Ascending aorta (tissue), 2 donors: ENCODE data around the gene BRD7. TPM values are rescaled to one million over a fixed set of nuclear protein-coding genes. Genes with fewer than 3 reads are reported as not detected.

Experiments used
- DNase-seq, 2 donors: peaks; one replicate each; pipeline ENCODE4 v3.0.0-alpha.2; 2019; ENCODE audit warnings: low spot score in 2 of 2
- H3K27ac ChIP-seq, 2 donors: fragments of 200-600 bp; sonication (generic); one replicate each; pipeline ENCODE4 v1.5.1; 2016 to 2017; ENCODE audit warnings: mild to moderate bottlenecking in 1 of 2
- H3K27me3 ChIP-seq: fragments of 200-600 bp; sonication (generic); one replicate; pipeline ENCODE4 v1.5.1; 2017
- H3K36me3 ChIP-seq, 2 donors: fragments of 200-600 bp; sonication (generic); one replicate each; pipeline ENCODE4 v1.5.1; 2016
- H3K4me1 ChIP-seq, 2 donors: fragments of 200-600 bp; sonication (generic); one replicate each; pipeline ENCODE4 v1.5.1; 2016 to 2017; ENCODE audit warnings: mild to moderate bottlenecking in 1 of 2
- H3K4me3 ChIP-seq, 2 donors: fragments of 200-600 bp; sonication (generic); one replicate each; pipeline ENCODE4 v1.5.1; 2016 to 2017; ENCODE audit warnings: mild to moderate bottlenecking in 1 of 2
- H3K9me3 ChIP-seq, 2 donors: fragments of 200-600 bp; sonication (generic); one replicate each; pipeline ENCODE4 v1.5.1; 2016
- intact Hi-C: fragments of 100-400 bp; cut with DNase I; formaldehyde crosslinking; loops from one replicate; pipeline ENCODE4 v1.15.1; 2023
- total RNA-seq: library from RNA; depleted of rRNA; stranded (reverse); fragments of >200 nt; gene quantifications from one replicate; pipeline ENCODE4 v1.1.0, GENCODE V29; 2016
- TF ChIP-seq, protein P1 (sequence below), 3 experiments: fragments of 200-600 bp in 2 of 3; fragments of 450-650 bp in 1 of 3; sonication (generic) in 2 of 3; IDR thresholded peaks; one replicate each; pipeline ENCODE4 v1.5.1; 2016 to 2019; ENCODE audit warnings: antibody characterized with exemption in 3 of 3, mild to moderate bottlenecking in 1 of 3, moderate library complexity in 1 of 3

The BRD7 gene
- total RNA-seq, 1 donor from 2014 or later = 17.7 TPM

DNA sequence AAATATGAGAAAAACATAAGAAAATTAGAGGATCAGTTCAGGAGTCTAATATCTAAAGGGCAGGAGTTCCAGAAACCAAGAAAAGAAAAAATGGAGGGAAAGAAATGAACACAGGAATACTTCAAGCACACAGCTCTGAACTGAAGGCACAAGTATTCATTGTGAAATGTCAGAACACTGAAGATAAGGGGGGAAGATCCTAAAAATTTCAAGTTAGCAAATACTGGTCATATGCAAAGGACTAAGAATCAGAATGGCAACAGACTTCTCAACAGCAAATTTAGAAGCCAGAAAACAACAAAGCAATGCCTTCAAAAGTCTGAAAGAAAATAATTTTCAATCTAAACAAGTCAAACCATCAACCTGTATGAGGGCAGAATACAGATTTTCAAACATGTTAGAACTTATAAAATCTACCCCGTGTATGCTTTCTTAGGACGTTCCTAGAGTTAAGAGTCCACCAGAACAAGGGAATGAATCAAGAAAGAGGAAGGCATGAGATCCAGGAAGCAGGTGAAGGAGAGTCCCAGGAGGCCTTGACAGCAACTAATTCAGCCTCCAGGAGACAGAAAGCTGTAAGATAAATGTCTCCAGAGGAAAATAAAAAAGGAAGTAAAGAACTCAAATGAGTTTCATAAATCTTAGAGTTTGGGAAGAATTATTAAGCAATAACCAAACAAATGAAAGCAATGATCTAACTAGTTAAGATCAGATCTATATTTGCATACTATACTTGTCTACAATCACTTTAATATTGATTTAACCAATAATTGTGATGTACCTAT is 2.8 kb downstream of the BRD7 start:
- H3K4me1 ChIP-seq = peaks cover 0 to 33% of the 10 kb centered on the region in 2 donors
- H3K27ac ChIP-seq = no peak overlapping the region
- intact Hi-C loops = loop anchor here (5.0 to 10.0 kb wide), 4 partner anchors 39 to 301 kb away; partner anchors contain the start of genes HEATR3 and TENT4B
- no peaks in the 10 kb centered on the region for H3K9me3 ChIP-seq
- TF ChIP-seq, protein P1, sequence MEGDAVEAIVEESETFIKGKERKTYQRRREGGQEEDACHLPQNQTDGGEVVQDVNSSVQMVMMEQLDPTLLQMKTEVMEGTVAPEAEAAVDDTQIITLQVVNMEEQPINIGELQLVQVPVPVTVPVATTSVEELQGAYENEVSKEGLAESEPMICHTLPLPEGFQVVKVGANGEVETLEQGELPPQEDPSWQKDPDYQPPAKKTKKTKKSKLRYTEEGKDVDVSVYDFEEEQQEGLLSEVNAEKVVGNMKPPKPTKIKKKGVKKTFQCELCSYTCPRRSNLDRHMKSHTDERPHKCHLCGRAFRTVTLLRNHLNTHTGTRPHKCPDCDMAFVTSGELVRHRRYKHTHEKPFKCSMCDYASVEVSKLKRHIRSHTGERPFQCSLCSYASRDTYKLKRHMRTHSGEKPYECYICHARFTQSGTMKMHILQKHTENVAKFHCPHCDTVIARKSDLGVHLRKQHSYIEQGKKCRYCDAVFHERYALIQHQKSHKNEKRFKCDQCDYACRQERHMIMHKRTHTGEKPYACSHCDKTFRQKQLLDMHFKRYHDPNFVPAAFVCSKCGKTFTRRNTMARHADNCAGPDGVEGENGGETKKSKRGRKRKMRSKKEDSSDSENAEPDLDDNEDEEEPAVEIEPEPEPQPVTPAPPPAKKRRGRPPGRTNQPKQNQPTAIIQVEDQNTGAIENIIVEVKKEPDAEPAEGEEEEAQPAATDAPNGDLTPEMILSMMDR (IDR thresholded peaks at IDR 0.05) = no peak
- peak overlapping the region in 1 of 2 donors; percentile 90 for H3K4me3 ChIP-seq
- DNase-seq = no peak
- H3K36me3 ChIP-seq = peaks cover 15 to 25% of the 10 kb centered on the region in 2 donors
- no peaks in the 10 kb centered on the region for H3K27me3 ChIP-seq

DNA sequence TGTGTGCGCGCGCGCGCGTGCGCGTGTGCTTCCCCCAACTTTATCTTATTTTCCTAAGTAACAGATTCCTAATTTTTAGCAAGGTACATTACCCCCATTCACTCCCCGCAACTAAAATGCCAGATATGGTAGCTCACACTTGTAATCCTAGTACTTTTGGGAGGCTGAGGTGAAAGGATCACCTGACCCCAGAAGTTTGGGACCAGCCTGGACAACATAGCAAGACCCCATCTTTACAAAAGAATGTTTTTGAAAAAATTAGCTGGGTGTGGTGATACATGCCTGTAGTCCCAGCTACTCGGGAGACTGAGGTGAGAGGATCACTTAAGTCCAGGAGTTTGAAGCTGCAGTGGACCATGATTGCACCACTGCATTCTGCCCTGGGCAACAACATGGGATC is 5.1 kb downstream of the BRD7 start:
- intact Hi-C loops = loop anchor here (10.0 kb wide), 1 partner anchor 299 kb away; the partner anchor contains the start of gene HEATR3
- peaks cover 3 to 39% of the 10 kb centered on the region in 2 donors for H3K4me1 ChIP-seq

DNA sequence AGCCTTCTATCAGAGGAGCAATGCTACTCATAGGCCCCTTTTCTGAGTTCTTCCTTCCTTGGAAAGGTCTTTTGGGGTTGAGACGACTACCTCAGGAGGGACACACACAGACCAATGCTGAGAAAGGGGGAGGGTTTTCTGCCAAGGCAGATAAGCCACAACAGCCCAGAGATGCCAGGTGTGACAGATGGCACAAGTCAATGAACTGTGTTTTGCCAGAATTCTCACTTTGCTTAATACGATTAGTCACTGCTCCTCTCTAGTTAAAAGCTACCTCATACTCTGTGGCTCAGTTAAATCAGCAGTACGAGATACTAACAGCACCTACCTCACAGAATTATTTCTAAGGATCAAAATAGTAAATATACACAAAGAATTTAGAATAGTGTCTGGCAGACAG is 8.0 kb downstream of the BRD7 start:
- no peak for DNase-seq
- H3K27me3 ChIP-seq = no peaks in the 10 kb centered on the region
- intact Hi-C loops = loop anchor here (10.0 kb wide), 1 partner anchor 296 kb away; the partner anchor contains the start of gene HEATR3
- TF ChIP-seq, protein P1 (IDR thresholded peaks at IDR 0.05) = no peak
- H3K36me3 ChIP-seq = peaks cover 15 to 25% of the 10 kb centered on the region in 2 donors
- H3K4me1 ChIP-seq = peaks cover 3 to 22% of the 10 kb centered on the region in 2 donors
- H3K9me3 ChIP-seq = no peaks in the 10 kb centered on the region
- peak overlapping the region; percentile 68 to 76 for H3K27ac ChIP-seq
- no peak overlapping the region for H3K4me3 ChIP-seq

More for the DNA sequence above, 5.1 kb downstream of the BRD7 start:
- H3K9me3 ChIP-seq = no peaks in the 10 kb centered on the region
- no peaks in the 10 kb centered on the region for H3K27me3 ChIP-seq
- no peak for DNase-seq
- H3K27ac ChIP-seq = no peak overlapping the region
- peaks cover 15 to 25% of the 10 kb centered on the region in 2 donors for H3K36me3 ChIP-seq
- TF ChIP-seq, protein P1 (IDR thresholded peaks at IDR 0.05) = no peak
- H3K4me3 ChIP-seq = no peak overlapping the region

DNA sequence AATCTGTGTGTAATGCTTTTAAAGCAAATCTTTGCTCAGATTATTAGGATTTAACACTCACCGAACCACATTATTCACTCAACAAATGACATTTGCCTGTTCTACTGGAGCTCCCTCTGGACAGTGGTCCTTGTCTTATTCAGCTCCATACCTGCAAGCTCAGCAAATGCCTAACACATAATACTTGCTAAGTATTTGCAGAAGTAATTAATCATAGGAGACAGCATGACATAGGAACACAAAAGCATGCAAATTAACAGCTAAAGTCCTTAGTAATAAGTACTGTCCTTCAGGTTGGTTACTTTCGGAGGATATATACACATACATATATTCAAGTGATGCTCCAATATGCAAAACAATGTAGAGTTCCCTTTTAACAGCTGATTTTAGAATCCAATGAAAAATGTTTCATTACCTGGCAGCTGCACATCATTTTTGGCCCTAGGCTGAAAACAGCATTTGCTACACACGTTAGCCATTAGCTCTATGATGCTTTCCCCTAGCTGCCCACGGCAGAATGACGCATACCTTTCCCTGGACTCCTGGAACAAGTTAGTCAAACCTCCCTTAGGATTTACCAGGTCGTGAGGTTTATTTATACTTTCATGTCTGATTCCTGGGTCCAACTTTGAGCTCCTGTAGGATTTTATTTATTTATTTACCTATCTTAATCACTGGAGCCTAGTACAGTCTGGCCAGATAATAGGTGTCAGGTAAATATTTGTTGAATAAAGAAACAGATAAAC is 8.6 kb downstream of the BRD7 start:
- peak; percentile 43 to 89 for DNase-seq
- Histone ChIP-seq H3K9me3 (no peaks in the 10 kb centered on the region), H3K27ac (peak overlapping the region; percentile 68 to 76), H3K27me3 (no peaks in the 10 kb centered on the region), H3K4me1 (peaks cover 3 to 17% of the 10 kb centered on the region in 2 donors), H3K36me3 (peaks cover 15 to 25% of the 10 kb centered on the region in 2 donors), H3K4me3 (no peak overlapping the region)
- intact Hi-C loops = loop anchor here (10.0 kb wide), 1 partner anchor 295 kb away; the partner anchor contains the start of gene HEATR3
- TF ChIP-seq, protein P1 (IDR thresholded peaks at IDR 0.05) = no peak

DNA sequence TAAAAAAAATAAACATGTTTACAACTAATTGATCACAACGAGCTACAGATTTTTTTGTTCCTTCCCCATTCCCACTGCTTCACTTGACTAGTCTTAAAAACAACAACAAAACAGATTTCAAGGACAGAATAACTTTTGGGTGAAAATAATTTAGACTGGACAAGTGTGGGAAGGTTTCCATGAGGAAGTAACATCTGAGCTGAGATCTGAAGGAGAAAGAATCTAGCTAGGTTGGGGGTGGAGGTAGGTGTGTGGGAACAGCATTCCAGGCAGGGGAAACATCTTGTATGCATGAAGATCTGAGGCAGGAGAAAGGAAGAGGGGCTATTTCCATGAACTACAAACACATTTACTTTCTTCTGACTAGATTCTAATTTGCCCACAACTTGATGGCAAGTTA is 9.2 kb downstream of the BRD7 start:
- TF ChIP-seq, protein P1 (IDR thresholded peaks at IDR 0.05) = no peak
- Histone ChIP-seq H3K4me3 (no peak overlapping the region), H3K27me3 (no peaks in the 10 kb centered on the region), H3K36me3 (peaks cover 15 to 25% of the 10 kb centered on the region in 2 donors), H3K27ac (peak overlapping the region; percentile 17 to 58), H3K9me3 (no peaks in the 10 kb centered on the region), H3K4me1 (peaks cover 3 to 20% of the 10 kb centered on the region in 2 donors)
- intact Hi-C loops = loop anchor here (10.0 kb wide), 1 partner anchor 295 kb away; the partner anchor contains the start of gene HEATR3
- DNase-seq = no peak
